ENCODE measurements around the gene AIFM1.

DNA sequence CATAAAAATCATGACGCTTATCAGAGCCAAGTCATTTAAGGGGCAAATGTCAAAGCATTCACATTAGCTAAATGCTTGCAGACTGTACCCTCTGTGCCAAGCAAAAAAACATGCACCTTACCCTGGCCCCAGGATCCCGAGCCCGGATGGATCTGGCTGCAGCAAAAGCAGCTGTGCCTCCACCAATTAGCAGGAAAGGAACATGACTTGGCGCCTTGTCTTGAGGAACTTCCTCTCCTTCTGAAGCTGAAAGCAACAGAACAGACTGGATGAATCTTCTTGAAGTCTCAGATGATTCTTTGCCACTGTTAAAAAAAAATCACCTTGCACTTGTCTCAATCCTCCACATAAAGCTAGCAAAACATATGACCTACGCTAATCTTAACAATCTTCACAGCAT is 18.0 kb downstream of the AIFM1 start:
- TF ChIP-seq POLR2A (IDR thresholded peaks at IDR 0.05; ENCODE audit: extremely low read depth, insufficient read length), result no peak
- TF ChIP-seq, protein P1, sequence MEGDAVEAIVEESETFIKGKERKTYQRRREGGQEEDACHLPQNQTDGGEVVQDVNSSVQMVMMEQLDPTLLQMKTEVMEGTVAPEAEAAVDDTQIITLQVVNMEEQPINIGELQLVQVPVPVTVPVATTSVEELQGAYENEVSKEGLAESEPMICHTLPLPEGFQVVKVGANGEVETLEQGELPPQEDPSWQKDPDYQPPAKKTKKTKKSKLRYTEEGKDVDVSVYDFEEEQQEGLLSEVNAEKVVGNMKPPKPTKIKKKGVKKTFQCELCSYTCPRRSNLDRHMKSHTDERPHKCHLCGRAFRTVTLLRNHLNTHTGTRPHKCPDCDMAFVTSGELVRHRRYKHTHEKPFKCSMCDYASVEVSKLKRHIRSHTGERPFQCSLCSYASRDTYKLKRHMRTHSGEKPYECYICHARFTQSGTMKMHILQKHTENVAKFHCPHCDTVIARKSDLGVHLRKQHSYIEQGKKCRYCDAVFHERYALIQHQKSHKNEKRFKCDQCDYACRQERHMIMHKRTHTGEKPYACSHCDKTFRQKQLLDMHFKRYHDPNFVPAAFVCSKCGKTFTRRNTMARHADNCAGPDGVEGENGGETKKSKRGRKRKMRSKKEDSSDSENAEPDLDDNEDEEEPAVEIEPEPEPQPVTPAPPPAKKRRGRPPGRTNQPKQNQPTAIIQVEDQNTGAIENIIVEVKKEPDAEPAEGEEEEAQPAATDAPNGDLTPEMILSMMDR (IDR thresholded peaks at IDR 0.05; ENCODE audit: low read depth, low read length), result no peak
- TF ChIP-seq, protein P2, sequence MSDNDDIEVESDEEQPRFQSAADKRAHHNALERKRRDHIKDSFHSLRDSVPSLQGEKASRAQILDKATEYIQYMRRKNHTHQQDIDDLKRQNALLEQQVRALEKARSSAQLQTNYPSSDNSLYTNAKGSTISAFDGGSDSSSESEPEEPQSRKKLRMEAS (IDR thresholded peaks at IDR 0.05; ENCODE audit: low read depth, low read length), result no peak
- no peak for TF ChIP-seq MYC (IDR thresholded peaks at IDR 0.05; ENCODE audit: low read depth, low read length)
